MV-4-11 (cell line): Measurements from ENCODE around the gene PPDPF.

Source experiments
- DNase-seq: peaks from one replicate; lab custom pipeline; 2025; lab: John Stamatoyannopoulos, UW

PPDPF gene

GRCh38 chr20:63522091-63522868 is 1.7 kb downstream of the PPDPF start:
- DNase-seq: no peak

DNA sequence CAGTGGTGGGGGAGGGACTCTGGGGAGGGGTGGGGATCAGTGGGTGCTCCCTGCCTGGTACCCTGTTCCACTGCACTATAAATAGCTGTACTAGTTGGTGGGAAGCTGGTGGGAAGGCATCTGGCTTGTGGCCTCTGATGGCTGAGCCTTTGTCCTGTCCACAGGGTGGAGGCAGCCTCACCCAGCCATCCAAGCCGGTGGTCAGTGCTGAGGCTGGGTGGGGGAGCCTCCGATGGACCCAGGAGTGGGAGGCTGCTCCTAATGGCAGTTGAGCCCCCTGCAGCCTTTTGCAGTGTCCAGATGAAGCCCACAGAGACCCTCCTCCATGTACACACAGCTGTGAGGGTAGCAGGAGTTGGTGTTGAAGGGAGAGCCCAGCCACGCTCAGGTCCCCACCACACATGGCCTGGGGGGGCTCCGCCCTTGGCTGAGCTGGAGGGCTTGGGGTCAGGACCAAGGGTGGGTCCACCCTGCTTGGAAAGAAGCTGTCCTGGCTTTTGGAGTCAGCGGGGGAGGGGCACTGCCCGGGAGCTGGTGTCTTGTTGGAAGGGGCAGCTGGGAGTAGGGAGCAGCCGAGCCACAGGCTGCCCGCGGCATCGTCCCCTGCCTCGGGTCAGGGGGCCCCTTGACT is 2.5 kb downstream of the PPDPF start:
- no peak for DNase-seq

DNA sequence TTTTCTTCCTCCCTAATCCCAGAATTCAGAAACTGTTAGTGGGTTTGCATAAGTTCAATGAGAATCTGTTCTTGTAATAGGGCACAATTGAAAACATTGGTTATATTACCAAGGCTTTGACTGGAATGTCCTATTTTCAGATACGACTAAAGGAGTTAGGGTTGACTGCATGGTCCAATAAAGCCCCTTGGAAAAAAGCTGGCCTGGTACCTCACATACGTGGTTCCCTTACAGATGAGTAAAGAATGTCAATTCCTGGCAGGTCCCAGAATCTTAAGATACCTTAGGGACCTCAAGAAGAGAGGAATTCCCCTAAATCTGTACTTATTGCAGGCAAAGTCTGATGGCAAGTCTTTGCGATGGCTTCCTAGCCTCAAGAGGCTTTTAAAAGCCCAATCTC is 4.6 kb downstream of the PPDPF start:
- no peak for DNase-seq

- DNase-seq: peak; percentile 17
These were observed 5.4 kb downstream of the PPDPF start for GRCh38 chr20:63525971-63526370.

DNA sequence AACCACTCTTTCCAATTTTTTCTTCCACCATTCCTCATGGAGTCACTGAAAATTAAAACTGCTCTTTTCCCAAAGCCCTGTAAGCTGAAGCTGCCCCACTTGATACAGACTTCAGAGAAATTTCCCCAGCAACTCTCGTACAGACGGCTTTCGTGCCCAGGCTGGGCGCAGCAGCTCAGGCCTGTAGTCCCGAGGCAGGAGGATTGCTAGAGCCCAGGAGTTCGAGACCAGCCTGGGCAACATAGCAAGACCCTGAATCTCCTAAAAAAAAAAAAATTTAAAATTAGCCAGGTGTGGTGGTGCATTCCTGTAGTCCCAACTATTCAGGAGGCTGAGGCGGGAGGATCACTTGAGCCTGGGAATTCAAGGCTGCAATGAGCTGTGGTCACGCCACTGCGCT is 6.6 kb downstream of the PPDPF start:
- no peak for DNase-seq

- DNase-seq: no peak
These were observed 8.8 kb downstream of the PPDPF start for GRCh38 chr20:63529180-63529860.

- no peak for DNase-seq
These were observed 9.6 kb downstream of the PPDPF start for GRCh38 chr20:63529861-63530787.

- no peak for DNase-seq
These were observed 10.2 kb downstream of the PPDPF start for GRCh38 chr20:63530788-63531160.

- no peak for DNase-seq
These were observed 11.3 kb downstream of the PPDPF start for GRCh38 chr20:63531686-63532448.

DNA sequence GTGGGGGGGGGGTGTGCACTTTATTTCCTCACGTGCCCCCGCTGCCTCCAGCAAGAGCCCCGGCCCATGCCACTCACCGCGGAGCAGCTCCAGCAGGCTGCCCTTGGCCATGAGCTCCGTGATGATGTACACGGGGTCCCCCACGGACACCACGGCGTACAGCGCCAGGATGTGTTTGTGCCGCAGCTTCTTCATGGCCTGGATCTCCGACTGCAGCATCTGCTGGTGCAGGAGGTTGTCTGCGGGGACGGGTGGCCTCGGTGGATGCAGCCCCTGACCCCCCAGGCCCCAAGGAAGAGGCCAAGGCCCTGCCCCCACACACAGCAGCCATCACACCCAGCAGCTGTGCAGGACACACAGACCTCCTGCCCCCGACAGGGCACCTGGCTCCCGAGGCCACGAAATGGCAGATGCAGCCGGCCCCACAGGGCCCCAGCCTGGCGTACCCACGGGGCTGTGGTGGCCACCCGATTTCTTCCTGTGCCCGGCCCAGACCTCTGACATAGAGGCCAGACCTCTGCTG is 11.9 kb downstream of the PPDPF start:
- no peak for DNase-seq

- no peak for DNase-seq
These were observed 12.8 kb downstream of the PPDPF start for GRCh38 chr20:63533388-63533787.

- DNase-seq: no peak
These were observed 13.4 kb downstream of the PPDPF start for GRCh38 chr20:63533871-63534393.

DNA sequence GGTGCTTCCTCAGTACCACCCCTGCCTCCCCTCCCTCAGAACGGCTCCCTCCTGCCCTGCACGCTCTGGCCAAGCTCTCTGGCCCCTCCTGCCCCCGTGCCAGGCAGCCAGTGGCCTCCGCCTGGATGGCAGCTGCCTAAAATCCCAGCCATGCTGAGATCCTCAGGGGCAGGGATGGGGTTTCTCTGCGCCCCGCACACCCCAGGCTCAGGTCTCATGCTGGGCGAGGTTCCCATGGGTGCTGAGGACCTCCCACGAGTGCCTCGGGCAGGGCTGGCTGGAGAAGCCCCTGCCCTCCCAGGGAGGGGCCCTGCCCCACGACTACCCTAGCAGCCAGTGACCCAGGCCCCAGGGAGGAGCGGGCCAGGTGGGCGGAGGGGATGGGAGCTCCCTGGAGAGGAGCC is 13.9 kb downstream of the PPDPF start:
- DNase-seq: no peak

- DNase-seq: peak; percentile 1
These were observed 14.5 kb downstream of the PPDPF start for GRCh38 chr20:63534831-63535651.

GRCh38 chr20:63536241-63536977 is 15.8 kb downstream of the PPDPF start:
- DNase-seq: peak; percentile 54

DNA sequence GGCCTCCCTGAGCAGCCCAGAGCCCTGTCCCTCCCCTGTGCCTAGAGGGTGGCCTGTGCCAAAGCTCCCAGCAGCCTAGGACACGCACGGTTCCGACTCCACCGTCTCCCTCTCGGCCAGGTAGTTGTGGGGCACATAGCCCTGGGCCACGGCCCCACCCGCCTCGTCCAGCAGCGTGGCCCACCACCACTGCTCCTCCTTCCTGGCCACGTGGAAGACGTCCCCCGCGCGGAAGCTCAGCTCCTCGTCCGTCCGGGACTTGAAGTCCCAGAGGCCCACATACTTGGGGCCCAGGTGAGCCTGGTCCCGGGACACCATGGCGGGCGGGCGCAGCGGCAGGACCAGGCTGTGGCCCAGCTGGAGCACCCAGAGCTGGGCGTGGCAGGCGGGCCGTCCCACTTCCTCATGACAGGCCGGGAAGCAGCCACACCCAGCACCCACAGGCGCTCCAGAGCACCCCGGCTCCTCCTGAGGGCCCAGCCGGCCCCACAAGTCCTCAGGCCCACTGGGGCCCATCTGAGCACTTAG is 16.5 kb downstream of the PPDPF start, which contains the start of gene PTK6:
PTK6 (minus strand) TSS at position 380 of the 528 bp plus-strand sequence; CDS start at position 318, 62 bp downstream.
- DNase-seq: peak; percentile 80

DNA sequence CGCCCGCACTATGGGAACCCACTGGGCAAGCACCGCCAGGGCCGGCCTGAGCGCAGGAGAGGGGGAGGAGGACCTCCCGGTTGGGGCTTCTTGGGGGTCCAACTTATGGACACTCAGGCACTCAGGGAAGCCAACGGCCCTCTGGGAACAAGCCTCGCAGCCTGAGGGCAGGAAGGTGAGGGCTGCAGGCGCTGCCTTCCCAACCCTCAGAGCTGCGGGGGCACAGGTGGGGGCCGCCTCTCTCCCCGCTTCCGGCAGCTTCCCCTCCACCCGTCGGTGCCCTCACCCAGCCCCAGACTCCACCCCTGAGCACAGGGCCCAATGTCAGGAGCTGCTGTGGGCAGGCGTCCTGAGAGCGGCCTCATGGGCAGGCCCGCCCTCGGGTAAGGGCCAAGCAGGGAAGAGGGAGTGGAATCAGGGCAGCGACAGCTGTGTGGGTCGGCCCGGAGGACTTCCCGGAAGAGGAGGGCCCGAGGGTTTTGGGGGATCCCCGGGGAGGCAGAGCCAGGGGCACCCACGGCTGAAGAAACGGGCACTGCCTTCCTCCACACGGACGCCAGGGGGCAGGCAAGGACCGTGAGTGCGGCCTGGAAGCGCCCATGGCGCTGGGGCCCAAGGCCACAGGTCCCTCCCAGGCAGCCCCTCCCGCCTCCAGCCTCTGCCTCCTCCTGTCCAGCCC is 17.1 kb downstream of the PPDPF start:
- peak; percentile 97 for DNase-seq
